WERI-Rb-1 (cell line): ENCODE measurements around the gene ENTHD1.

Experiments
- DNase-seq: peaks from one replicate; pipeline ENCODE4 v3.0.0-alpha.2; 2020
- H3K27ac ChIP-seq: fragments of 250-450 bp; sonication (Bioruptor Pico); 2 replicates; pipeline ENCODE4 v1.5.1; 2020; ENCODE audit warnings: mild to moderate bottlenecking, moderate library complexity
- H3K27me3 ChIP-seq: fragments of 250-450 bp; sonication (Bioruptor Pico); 2 replicates; pipeline ENCODE4 v1.5.1; 2021; ENCODE audit warnings: mild to moderate bottlenecking, low read depth, moderate library complexity; ENCODE audit not compliant: insufficient read depth, severe bottlenecking
- H3K36me3 ChIP-seq: fragments of 250-450 bp; sonication (Bioruptor Pico); 2 replicates; pipeline ENCODE4 v1.5.1; 2020; ENCODE audit warnings: mild to moderate bottlenecking, moderate library complexity
- H3K4me3 ChIP-seq: 2 replicates; pipeline ENCODE4 v1.5.1; 2011; ENCODE audit warnings: low read depth, mild to moderate bottlenecking, control low read depth, low read length
- H3K9me3 ChIP-seq: fragments of 250-450 bp; sonication (Bioruptor Pico); 2 replicates; pipeline ENCODE4 v1.5.1; 2021; ENCODE audit warnings: mild to moderate bottlenecking, moderate library complexity; ENCODE audit not compliant: severe bottlenecking
- TF ChIP-seq, protein P1 (sequence below): IDR thresholded peaks from 2 replicates; pipeline ENCODE4 v1.5.1; 2011; ENCODE audit warnings: low read depth, mild to moderate bottlenecking, control low read depth, inconsistent platforms, low read length

The ENTHD1 gene

DNA sequence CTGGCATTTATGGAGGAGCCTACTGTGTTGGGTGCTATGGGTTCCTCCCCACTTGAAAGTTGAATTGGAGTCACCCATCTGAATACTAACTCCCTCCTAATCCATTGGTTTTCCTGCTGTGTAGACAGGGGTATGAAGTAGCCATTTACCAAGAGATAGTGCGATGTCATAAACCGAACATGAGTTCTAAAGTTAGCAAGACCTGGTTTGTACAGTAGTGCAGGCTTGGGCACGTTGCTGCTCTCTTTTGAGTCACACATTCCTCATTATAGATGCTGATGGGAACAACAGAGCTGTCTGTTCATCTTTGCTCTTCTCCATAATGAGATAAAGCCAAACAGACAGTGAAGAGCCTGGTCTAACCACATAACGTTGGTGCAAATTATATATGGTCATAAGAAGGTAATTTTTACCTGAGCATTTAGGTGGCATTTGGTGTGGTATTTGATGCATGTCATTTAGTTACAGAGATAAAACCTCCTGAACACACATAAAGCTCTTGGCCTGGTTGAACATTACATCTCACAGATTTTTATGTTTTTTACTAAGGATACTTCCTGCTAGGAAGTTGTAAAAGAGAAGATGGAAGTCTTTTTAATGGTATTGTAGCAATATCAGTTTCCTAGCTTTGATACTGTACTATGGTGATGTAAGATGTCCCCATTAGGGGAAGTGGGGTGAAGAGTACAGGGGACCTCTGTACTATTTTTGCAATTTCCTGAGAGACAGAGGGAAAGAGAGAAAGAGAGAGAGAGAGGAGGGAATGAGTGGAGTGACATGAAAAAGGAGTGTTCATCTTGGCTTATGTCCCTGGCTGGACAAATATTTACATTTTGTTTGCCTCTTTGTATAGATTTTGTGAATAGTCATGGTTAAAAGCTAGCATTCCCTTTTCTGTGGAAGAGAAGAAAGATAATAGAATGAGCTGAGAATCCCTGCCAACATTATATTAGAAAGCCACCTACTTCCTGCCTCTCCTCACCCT lies 35.3 kb upstream of the ENTHD1 start:
- TF ChIP-seq, protein P1, sequence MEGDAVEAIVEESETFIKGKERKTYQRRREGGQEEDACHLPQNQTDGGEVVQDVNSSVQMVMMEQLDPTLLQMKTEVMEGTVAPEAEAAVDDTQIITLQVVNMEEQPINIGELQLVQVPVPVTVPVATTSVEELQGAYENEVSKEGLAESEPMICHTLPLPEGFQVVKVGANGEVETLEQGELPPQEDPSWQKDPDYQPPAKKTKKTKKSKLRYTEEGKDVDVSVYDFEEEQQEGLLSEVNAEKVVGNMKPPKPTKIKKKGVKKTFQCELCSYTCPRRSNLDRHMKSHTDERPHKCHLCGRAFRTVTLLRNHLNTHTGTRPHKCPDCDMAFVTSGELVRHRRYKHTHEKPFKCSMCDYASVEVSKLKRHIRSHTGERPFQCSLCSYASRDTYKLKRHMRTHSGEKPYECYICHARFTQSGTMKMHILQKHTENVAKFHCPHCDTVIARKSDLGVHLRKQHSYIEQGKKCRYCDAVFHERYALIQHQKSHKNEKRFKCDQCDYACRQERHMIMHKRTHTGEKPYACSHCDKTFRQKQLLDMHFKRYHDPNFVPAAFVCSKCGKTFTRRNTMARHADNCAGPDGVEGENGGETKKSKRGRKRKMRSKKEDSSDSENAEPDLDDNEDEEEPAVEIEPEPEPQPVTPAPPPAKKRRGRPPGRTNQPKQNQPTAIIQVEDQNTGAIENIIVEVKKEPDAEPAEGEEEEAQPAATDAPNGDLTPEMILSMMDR: no peak
- Histone ChIP-seq H3K9me3 (no peaks in the 10 kb centered on the region), H3K36me3 (no peaks in the 10 kb centered on the region), H3K27ac (no peak overlapping the region), H3K4me3 (no peak overlapping the region), H3K27me3 (no peaks in the 10 kb centered on the region)
- no peak for DNase-seq

DNA sequence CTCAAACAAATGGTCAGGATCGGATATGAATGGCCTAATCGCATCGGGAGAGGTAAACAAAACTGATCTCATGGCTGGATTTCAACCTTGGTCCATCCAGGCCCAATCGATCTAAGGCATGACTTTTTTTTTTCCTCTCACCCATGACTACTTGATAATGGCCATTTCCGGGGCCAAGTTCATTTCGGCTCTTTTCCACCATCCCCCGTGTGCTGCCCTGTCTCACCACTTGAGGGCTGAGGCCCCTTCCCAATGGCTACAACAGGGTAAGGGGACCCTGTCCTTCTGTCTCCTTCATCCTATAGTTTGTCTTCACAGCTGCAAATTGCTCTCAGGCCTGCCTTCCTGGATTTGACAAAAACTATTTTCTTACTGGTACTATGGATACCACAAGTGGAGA lies 34.0 kb upstream of the ENTHD1 start:
- TF ChIP-seq, protein P1: peak; percentile 52
- no peak for DNase-seq
- no peaks in the 10 kb centered on the region for H3K36me3 ChIP-seq
- H3K9me3 ChIP-seq: peaks cover 2% of the 10 kb centered on the region
- H3K27ac ChIP-seq: no peak overlapping the region
- no peak overlapping the region for H3K4me3 ChIP-seq
- no peaks in the 10 kb centered on the region for H3K27me3 ChIP-seq

DNA sequence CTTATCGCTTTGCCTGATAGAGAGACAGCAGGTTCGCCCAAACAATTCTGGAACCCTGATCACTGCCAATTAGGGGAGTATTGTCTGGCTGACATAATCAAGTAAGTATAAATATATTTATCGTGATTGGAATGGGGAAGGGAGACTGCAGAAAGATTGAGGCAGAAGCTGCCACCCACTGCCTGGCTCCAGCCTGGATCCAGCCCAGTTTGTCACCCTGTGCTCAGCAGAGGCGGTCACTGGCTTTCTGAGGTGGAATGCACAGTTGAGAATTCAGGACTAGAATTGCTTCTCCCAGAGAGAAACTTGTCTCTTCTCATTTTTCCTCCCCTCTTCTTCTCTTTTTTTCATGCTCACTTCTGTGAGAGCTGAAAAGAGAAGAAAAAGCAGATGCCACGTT lies 33.2 kb upstream of the ENTHD1 start:
- H3K36me3 ChIP-seq: no peaks in the 10 kb centered on the region
- DNase-seq: no peak
- peaks cover 2% of the 10 kb centered on the region for H3K9me3 ChIP-seq
- no peak overlapping the region for H3K4me3 ChIP-seq
- TF ChIP-seq, protein P1: no peak
- H3K27me3 ChIP-seq: no peaks in the 10 kb centered on the region
- H3K27ac ChIP-seq: no peak overlapping the region

DNA sequence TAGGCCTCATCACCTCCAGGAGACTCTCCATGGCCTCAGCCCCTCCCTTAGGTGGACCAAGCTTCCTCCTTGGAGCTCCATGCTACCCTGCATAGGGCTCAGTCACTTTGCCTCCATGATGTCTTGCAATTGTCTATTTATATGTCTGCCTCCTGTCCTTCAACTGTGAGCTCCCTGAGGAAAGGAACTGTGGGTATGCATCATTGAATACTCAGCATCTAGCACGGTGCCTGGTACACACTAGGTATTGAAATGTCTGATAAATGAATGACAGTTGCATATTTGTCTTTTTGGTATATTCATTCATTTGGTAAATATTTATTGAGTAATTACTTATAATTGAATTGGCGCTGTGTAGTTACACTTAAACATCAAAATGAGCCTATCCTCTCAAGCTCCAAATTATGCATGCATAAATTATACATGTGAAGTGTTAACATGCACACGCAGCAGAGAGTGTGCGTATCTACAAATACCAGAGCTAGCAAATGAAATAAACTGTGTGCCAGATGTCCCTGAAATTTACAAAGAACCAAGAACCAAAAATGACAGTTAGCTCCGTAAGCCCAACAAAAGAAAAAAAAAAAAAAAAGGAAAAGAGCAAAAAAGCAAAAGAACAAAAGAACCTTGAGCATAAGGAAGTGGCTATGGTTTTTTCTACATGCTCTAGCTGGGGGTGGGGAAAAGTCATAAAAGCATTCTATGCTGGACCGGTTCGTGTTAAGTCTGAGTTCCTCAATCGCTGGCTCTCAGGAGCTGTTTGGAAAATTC lies 32.5 kb upstream of the ENTHD1 start:
- DNase-seq: no peak
- TF ChIP-seq, protein P1: no peak
- H3K36me3 ChIP-seq: no peaks in the 10 kb centered on the region
- no peaks in the 10 kb centered on the region for H3K27me3 ChIP-seq
- no peak overlapping the region for H3K4me3 ChIP-seq
- peaks cover 2% of the 10 kb centered on the region for H3K9me3 ChIP-seq
- H3K27ac ChIP-seq: no peak overlapping the region

DNA sequence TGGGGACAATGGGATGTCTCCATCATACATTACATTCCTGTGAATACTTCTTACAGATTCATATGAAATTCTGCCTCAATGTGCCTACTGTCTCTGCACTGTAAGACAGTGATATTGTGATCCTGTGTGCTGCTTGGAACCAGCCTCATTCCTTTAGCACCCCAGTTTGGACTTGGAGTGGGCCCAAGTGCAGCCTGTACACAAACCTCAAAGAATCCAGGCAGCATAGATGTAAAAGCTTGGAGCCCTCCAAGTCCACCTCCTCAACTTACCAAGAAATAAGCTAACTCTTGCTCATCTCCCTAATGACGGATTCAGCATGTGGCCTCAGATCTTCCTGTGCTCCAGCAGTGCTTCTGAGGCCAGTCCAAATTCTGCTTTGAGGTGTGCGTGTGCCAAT lies 31.7 kb upstream of the ENTHD1 start:
- TF ChIP-seq, protein P1: no peak
- H3K27ac ChIP-seq: no peak overlapping the region
- H3K36me3 ChIP-seq: no peaks in the 10 kb centered on the region
- no peak overlapping the region for H3K4me3 ChIP-seq
- no peak for DNase-seq
- peaks cover 2% of the 10 kb centered on the region for H3K9me3 ChIP-seq
- no peaks in the 10 kb centered on the region for H3K27me3 ChIP-seq
